Cerebellar nuclear complex (tissue), 1 donor: ENCODE measurements around the gene L3MBTL1.
"Not testable (repeated sequence)": the region's sequence is repeated elsewhere in the genome, so short reads cannot be mapped to it uniquely, and the experiment has no call there.

ENCODE experiments used
- DNase-seq, 2 experiments: peaks; one replicate each; lab custom pipeline; 2025; lab: John Stamatoyannopoulos, UW

L3MBTL1 gene

DNA sequence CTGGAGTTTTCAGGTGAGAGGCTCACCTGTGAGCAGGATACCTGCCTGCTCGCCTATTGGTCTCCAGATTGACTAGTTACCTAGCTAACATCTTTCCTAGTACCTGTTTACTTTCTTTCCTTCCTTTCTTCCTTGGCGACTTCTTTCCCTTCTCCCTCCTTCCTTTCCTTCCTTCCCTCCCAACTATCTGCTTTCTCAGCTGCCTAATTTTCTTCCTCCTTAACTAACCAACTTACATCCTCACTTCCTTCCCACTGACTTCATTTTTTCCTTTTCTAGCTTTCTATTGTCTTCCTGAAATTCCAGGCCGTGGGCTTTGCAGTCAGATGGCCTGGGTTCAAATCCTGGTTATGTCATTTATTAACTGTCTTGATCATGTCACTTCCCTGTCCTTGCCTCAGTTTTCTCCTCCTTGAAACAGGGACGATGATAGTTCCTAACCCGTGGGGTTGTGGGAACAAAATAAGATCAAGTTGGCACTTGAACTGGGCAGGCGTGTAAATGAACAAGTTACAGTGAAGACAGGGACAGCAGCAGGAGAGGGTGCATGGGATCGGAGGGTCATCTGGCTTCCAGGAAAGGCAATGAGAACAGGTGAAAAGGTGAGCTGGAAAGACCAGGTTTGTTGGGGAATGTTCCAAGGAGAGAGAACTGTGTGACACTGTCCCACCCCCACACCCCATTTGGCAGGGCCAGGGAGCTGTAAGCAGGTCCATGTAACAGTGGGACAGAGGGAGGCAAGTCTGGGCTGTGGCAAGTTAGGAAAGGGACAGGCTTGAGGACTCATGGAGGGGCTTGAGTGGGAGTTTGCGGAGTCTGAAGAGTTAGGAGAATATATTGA, 51.9 kb downstream of the L3MBTL1 start:
- DNase-seq: no peak

DNA sequence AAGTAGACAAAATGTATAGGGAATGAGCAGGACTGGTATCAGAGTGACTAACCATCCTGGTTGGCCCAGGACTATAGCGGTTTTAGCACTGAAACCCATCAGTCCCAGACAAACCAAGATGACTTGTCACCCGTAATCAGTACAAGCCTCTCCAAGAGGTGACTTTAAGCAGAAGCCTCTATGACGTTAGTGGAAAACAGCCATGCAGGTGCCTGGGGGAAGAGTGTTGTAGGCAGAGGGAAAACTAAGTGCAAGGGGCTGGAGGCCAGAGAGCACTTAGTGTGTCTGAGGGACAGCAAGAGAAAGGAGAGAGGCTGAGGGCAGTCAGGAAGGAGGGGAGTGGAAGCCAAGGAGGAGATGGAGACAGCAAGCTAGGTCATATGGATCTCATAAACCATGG, 53.5 kb downstream of the L3MBTL1 start:
- no peak for DNase-seq

DNA sequence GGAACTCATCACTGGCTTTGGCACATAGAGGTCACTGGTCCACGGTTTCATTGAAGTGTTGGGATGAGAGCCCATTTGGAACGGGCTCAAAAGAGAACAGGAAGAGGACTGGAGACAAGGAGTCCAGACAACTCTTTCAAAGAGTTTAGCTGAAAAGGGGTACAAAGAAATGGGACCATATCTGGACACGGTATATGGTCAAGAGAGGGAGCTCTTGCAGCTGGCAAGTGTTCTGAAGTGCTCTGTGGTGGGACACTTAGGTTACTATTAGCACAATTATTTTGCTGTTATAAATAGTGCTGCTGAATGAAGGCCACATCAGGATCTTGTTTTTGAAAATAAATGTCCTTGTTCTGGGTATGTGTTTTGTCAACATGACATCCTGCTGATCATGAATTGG, 55.9 kb downstream of the L3MBTL1 start:
- DNase-seq: no peak

DNA sequence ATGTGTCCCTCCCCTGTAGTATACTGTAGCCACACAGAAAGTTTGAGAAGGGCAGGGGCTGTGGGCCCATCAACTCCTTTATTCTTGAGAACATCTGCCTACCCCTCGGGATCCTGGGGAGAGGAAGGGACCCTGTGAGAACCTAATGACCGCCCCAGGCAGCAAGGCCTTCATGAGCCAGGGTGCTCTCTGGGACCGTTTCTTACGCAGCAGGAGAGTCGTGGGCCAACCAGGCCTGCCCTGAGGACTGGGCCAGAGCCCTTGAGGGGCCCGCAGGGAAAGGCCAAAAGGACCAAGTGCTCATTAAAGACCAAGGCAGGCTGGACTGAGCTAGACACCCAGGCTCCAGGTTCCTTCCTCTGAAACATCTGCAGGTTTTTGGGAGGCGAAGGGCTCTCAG, 56.5 kb downstream of the L3MBTL1 start:
- no peak for DNase-seq

DNA sequence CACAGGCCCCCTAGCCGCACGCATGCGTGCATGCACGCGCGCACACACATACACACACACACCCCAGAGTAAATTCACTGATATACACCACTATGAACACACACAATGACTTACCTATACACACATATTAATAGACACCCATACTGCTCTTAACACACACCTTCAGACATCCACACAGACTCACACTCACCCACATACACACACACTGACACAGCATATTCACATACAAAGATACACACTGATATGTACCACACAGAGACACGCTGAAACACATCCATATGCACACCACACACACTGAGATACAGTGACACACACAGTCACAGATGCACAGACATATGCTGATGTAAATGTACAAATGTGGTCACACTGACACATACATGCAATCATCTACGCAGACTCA, 57.0 kb downstream of the L3MBTL1 start:
- DNase-seq: no peak

DNA sequence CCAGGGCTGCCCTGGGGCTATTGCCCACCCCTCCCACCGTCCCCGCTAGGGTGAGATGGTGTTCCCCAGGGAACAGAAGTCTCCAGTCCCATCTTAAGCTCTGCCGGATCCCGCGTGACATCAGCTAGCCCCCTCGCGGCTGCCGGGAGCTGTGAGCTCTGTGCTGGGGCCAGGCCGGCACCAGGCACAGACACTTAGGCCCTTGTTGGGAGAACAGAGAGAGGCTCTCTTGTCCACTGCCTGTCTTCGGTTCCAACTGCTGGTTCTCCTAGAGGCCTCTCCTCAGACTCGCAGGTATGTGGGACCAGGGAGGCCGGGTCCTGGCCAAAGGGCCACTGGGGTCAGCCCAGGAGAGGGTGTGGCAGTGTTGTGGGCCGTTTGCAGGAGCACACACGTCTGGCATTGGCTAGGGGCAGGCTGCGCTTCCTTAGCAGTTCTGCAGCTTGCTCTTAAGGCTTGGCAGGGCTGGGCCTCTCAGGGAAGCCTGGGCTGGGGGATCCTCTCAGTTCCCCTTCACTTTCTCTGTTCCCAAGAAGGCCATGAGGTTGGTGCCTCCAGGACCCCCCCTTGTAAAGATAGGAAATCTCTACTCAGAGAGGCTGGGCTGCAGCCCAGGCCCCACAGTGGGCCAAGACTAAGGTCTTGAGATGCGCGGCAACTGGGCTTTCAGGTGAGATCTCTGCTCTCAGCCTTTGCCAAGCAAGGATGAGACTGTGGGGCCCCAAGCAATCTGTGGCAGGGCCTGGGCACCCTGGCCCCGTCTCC, 57.7 kb downstream of the L3MBTL1 start:
- no peak for DNase-seq

DNA sequence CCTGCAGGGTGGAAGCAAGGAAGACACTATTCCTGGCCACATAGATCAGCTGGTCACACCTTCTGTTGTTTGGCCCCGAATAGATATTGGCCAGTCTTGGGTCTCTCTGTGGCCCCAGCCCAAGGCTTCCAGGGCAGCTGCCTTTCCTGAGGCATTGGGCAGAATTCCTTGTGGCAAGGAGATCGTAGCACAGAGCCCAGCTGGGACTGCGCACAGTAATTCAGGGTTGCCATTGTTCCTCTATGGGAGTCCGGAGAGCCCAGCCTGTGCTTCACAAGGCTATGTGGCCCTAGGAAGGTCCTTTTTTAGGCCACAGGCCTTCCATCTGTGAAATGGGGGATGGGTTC, 58.2 kb downstream of the L3MBTL1 start:
- peak in 1 of 2 experiments; percentile 19 for DNase-seq

DNA sequence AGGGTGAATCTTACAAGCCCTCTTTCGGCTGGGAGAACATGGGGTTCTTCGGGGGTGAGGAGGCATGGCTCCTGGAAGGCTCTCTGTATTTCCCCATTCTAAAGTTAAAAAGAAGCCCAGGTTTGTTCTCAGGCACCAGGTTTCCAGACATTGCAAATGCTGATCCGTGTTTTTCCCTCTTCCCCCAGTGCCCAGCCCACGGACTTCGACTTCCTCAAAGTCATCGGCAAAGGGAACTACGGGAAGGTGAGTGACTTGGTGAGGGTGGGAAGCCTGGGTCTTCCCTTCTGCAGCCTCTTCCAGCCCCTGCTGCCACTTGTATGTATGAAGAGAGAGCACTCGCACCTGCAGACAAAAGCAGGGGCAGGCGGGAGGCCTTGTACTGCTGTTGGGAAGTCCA, 60.0 kb downstream of the L3MBTL1 start:
- no peak for DNase-seq

DNA sequence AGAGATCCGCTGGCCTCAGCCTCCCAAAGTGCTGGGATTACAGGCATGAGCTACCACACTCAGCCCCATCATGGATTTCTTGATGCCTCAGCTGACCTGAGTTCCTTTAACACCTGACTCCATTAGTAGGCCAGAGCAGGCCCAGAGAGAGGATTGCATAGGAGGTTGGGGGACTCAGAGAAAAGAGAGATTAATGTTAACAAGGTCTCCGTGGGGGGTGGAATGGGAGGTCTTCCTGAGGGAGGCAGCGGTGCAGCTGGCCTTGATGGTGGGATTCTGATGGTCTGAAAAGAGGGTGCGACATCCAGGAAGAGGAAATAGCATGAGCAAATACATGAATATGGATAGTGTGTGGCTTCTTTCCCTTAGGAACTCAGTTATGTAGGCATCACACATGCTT, 61.2 kb downstream of the L3MBTL1 start:
- no peak for DNase-seq

DNA sequence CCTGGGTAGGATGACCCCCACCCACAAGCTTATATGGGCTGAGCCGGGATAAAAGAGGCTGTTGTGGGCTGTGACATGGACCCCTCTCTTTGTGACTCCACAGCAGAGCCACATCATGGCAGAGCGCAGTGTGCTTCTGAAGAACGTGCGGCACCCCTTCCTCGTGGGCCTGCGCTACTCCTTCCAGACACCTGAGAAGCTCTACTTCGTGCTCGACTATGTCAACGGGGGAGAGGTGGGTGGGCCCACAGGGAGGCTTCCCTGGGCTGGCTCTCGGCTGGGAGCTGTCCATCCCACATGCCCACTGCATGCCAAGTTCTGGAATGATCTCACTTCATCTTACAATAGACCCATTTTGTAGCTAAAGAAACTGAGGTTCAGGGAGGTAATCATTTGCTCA, 61.8 kb downstream of the L3MBTL1 start:
- no peak for DNase-seq

DNA sequence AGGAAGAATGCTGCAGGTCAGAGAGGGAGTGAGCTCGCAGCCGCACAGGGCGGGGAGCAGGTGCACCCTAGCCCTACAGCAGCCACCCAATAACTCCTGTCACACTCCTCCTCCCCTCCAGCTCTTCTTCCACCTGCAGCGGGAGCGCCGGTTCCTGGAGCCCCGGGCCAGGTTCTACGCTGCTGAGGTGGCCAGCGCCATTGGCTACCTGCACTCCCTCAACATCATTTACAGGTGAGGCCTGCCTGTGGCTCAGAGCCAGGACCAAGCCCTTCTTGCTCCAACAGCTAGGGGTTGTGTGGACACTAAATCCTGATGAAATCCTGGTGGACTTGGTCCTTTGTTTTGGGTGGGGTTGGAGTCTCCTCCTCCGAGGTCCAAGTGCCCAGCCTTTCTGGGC, 63.0 kb downstream of the L3MBTL1 start:
- no peak for DNase-seq

DNA sequence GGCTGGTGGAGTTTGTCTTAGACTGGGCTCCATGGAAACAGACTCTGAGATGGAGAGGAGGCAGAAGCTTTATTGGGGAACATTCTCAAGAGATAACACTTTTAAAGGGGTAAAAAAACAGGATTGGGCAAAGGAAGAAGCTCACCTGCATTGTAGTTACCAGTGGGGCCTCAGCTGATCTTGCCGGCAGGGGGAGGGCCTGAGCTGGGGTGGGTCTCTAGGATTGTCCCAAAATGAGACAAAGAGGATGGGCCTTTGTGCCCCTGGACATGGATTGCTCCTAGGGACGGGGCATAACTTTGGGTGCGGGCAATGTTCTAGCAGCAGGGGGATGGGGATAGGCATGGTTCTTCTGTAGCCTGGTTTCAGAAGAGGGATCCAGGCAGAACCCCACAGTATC, 63.8 kb downstream of the L3MBTL1 start:
- DNase-seq: no peak

DNA sequence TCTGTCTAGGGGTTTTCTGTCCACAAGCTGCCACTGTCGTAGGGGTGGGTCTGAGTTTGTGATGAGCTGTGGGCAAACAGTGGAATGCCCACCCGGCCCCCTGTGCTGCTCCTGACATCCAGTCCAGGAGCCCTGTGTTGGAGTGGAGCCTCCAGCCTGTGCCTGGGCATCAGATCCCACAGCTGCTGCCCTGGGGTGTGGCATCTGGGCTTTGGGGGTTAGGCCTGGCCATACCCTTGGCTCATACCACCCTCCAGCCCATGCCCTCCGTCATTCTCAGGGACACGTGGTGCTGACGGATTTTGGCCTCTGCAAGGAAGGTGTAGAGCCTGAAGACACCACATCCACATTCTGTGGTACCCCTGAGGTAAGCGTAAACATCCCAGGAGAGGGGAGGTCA, 64.3 kb downstream of the L3MBTL1 start:
- DNase-seq: no peak

DNA sequence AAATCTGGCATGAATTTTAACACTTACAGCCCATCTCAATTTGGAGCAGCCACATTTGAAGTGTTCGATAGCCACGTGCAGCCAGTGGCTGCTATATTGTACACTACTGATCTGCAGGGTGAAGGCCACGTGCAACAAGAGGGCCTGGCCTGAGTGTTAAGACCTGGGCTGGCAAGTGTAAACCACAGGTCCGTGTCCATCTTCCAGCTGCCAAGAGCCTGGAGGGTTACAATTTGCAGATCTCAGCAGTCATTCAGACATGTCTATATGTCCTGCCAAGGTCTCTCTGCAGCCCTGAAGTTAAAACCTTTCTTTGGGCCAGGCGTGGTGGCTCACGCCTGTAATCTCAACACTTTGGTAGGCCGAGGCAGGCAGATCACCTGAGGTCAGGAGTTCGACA, 65.4 kb downstream of the L3MBTL1 start:
- no peak for DNase-seq

DNA sequence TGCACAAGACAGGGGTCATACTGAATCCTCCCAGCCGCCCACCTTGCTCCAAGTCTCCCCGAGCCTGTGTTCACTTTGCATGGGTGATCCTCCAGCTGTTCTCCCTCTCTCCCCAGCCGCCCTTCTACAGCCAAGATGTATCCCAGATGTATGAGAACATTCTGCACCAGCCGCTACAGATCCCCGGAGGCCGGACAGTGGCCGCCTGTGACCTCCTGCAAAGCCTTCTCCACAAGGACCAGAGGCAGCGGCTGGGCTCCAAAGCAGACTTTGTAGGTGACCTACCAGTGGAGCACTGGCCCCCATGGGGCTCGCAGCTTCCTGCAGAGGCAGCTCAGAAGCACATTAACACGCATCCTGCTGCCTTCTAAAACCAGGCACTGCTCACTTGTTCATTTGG, 68.6 kb downstream of the L3MBTL1 start:
- no peak for DNase-seq

DNA sequence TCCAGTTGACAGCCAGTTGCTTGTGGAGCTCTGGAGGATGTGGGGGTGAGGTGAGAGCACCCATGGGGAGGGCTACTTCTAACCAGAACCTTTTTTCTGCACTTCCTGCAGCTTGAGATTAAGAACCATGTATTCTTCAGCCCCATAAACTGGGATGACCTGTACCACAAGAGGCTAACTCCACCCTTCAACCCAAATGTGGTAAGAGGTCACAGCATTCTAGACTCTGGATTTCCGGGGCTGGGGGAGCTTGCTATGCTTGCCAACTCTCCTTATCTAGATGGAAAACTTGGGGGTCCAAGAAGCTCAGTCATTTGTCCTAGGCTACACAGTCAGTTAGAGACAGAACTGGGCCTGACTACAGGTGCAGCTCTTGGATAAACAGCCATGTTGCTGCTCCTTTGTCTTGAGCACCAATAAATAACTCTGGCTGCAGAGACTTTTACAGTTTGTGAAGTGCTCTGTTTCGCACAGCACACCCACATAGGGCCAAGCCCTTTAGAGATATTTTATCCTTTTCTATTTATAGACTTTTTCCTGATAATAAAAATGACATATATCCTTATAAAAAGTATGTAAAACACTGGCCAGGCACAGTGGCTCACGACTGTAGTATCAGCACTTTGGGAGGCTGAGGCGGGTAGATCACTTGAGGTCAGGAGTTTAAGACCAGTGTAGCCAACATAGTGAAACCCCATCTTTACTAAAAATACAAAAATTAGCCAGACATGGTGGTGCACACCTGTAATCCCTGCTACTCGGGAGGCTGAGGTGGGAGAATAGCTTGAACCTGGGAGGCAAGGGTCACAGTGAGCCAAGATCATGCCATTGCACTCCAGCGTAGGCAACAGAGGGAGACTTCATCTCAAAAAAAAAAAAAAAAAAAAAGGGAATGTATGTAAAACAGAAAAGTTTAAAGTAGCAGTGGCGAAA, 72.6 kb downstream of the L3MBTL1 start:
- no peak for DNase-seq

DNA sequence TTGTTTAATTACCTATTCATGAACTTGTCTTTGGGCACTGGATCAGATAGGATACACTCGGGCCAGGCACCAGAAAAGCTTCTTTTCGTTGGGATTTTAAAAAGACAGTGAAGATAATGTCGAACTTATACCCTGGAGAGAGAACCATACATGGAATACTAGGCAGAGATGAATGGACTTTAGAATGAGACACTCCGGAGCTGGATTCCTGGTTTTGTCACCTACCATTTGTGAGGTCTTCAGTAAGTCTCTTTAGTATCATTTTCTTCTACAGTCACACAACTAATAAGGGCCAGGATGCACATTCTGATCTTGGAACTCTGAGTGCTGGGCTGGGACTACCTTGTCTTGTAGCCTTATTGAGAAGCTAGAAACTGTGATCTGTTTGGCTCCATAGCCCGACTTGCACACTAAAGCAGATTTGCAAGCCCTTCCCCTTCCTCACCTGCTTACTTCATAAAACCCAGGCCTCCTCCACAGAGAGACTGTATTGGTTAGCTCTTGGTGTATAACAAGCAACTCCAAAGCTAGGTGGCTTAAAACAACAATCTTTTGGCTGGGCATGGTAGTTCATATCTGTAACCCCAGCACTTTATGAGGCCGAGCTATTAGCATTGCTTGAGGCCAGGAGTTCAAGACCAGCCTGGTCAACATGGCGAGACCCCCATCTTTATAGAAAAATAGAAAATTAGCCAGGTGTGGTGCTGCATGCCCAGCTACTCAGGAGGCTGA, 75.8 kb downstream of the L3MBTL1 start:
- no peak for DNase-seq

DNA sequence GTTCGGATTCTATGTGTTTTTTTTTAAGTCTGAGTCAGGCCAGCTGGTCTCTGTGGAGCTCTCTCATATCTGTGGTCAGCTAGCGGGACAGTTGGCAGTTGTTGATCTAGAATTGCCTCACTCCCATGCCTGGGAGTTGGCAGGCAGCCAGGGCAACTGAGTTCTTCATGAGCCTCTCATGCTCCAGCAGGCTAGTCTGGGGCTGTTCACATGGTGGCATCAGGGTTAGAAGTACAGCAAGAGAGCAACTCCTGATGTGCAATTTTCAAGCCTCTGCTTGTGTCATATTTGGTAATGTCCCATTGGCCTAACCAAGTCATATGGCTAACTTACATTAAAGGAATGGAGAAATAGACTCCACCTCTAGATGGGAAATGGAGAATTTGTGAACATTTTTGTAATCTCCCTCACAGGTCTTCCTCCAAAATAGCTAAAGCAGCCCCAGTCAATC, 76.5 kb downstream of the L3MBTL1 start:
- no peak for DNase-seq

DNA sequence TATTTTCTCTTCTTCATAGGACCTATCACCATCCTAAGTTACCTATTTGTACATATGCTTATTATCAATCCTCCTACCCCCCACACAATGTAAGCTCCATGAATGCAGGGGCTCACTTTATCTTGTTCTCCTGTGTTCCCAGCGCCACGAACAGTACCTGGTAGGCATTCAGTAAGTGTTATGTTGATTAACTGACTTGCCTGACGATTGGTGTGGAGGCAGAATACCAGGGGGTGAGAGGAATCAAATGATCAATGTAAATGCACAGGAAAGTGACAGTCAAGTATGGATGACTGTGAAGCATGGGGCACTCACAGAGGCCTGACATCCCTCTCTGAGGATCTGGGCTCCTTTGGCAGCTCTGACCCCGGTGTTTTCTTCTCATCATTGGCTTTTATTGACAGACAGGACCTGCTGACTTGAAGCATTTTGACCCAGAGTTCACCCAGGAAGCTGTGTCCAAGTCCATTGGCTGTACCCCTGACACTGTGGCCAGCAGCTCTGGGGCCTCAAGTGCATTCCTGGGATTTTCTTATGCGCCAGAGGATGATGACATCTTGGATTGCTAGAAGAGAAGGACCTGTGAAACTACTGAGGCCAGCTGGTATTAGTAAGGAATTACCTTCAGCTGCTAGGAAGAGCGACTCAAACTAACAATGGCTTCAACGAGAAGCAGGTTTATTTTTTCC, 77.1 kb downstream of the L3MBTL1 start:
- DNase-seq: no peak

DNA sequence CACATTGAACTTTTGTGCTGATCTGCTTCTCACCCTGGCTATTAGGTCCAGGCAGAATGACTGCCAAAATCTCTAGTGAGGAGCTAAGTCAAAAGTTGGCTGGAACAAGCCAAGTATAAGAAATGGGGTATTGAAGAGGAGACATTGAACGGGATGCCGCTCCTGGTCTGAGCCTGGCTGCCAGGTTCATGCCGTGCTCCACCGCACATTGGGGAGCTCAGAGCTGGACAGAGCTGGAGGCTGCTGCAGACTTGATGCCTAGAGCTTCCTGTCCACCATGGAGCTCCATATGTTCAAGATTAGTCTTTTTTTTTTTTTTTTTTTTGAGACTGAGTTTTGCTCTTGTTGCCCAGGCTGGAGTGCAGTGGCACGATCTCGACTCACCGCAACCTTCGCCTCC, 79.1 kb downstream of the L3MBTL1 start:
- DNase-seq: no peak

DNA sequence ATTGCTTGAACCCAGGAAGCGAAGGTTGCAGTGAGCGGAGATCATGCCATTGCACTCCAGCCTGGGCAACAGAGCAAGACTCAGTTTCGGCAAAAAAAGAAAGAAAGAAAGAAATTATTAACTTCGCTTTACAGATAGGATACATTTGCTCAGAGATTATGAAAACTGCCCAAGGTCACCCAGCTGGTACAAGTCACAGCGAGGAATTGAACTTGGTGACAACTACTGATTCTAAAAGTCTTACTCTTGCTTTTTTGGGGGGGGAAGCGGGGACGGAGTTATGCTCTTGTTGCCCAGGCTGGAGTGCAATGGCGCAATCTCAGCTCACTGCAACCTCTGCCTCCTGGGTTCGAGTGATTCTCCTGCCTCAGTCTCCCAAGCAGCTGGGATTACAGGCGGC, 81.0 kb downstream of the L3MBTL1 start:
- DNase-seq: not testable (repeated sequence)
